NCI-H2081 (cell line): ENCODE data around the gene IGF2BP1.
"Not testable (repeated sequence)": the region's sequence is repeated elsewhere in the genome, so short reads cannot be mapped to it uniquely, and the experiment has no call there.

ENCODE experiments used
- DNase-seq, 2 experiments: peaks; one replicate each; lab custom pipeline; 2025; lab: John Stamatoyannopoulos, UW

Gene IGF2BP1

GRCh38 chr17:49054342-49055092 lies 57.3 kb downstream of the IGF2BP1 start:
- DNase-seq, result no peak

DNA sequence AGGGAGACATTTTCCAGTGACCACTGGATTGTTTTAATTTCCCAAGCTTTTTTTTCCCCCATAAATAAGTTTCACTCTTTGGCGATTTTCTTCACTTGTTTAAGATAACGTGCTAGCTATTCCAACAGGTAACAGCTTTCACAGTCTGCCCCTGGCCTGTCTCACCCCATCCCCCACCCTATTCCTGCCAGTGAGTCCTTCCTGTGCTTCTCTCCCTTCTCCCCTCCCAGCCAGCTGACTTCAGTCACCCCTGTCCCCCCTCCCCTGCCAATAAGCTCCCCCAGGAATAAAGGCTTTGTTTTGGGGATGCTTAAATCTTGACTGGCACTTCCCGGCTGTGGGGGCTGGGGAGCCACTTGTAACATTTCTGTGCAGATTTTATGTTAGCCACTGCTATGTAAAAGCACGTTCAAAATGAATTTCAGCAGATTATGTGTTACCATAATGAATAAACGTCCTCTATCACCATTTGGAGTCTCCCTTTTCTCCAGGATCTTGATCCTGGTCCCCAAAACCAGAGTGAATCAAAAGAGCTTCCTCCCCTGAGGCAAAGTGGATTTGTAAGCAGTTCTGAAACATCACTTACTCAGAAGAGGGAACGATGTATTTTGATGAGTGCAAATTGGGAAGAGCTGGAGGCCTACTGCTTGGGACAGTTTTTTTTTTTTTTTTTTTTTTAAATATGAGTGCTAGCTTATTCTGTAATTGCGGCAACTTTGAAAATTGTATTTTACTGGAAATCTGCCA lies 58.2 kb downstream of the IGF2BP1 start:
- DNase-seq, result no peak

DNA sequence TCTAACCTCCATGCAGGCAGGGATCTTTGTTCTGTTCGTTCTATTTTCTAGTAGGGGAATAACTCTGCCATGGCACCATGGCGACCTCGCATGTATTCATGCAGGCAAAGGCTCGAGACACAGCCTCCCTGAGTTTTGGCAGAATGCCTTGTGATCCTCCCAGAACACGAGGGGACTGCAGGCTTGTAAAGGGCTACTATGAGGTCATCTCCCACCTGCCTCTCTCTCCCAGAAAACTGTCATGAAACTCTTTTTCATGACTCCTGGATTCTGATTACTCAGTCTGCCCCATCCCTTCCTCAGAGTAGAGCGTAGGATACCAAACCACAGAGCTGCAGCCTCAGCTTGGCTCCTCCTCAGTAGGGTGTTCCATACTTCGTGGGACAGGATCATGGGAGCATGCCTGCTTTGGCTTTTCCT lies 64.3 kb downstream of the IGF2BP1 start:
- DNase-seq, result no peak

- DNase-seq, result no peak
These were observed 66.5 kb downstream of the IGF2BP1 start for GRCh38 chr17:49063652-49064051.

DNA sequence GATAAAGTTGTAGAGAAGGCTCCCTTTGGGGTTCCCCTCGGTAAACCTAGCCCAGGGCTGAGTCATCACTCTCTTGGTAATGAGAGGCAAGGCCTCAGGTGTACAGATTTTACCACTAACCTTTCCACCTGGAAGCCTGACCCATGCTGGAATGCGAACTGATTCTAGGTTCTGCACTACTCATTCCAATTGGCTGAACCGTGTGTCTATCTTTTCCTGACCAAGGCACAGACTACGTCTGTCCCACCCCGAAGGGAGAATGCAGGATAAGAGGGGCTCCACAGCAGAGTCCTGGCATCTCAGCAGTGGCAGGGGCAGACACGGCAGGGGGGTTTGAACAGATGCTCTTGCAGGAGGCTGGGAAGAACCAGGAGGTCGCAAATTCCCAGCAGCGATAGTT lies 70.0 kb downstream of the IGF2BP1 start:
- no peak for DNase-seq

- no peak for DNase-seq
These were observed 72.5 kb downstream of the IGF2BP1 start for GRCh38 chr17:49069585-49070273.

- no peak for DNase-seq
These were observed 73.9 kb downstream of the IGF2BP1 start for GRCh38 chr17:49071106-49071505.

DNA sequence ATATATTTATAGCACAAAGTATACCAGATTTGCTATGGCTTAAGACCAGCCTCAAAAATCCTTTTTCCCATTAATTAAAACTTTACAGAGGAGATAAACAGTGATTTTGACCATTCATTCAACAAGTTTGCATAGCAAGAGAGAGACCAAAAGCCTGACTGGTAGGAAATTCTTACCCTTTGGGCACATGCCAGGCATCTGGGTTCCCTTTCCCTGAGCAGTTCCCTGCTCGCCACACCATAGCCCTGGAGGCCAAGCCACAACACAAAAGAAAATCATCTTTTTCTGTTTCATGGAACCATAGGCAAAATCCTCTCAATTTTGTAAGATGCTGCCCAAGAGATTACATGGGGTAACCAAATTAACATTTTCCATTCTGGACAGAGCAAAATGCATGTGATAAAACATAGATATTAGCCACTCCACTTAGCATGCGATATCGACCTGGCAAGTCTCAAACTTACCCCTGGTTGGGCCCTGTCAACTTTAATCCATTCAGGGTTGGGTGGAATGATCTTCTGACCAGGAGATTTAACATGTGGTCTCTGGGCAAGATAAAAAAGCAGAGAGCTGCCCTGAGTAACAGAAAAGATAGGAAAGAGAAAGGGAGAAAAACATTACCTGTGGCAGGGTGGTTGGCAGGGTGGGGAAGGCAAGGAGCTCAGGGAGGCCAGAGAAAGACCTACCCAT lies 77.8 kb downstream of the IGF2BP1 start:
- no peak for DNase-seq

DNA sequence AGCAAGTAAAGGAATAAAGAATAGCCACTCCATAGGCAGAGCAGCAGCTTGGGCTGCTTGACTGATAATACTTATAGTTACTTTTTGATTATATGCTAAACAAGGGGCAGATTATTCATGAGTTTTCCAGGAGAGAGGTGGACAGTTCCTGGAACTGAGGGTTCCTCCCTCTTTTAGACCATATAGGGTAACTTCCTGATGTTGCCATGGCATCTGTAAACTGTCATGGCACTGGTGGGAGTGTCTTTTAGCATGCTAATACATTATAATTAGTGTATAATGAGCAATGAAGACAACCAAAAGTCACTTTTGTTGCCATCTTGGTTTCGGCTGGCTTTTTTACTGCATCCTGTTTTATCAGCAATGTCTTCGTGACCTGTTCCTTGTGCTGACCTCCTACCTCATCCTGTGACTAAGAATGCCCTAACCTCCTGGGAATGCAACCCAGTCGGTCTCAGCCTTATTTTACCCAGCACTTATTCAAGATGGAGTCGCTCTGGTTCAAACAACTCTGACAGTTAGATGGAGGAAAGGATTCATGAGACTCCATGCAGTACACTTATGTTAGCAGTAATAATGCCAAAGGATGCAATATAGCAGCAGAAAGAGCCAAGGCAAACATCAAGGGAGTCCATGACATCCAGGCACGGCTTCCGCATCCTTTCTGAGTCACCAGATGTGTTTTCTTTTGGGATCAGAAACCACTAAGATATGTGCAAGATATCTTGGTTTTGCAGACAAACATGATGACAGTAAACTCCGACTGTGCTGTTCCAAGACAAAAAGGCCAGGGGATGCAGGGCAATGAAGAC lies 79.6 kb downstream of the IGF2BP1 start:
- no peak for DNase-seq

DNA sequence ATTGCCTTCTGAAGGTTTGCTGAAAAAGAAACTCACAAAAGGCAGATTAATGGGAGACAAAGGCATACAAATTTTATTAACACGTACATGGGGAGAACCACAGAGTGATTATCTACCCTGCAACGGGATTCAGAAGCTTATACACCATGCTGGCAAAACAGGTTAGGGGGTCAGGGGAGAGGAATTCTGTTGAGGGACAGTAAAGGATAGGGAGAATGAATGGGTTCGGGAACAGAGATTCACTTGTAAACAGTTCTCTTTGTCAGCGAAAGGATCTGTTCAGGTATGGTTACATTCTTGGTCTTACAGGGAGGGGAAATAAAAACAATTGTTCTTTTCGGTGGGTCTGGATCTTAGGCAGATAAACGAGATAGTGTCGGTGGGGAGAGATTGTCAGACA lies 81.1 kb downstream of the IGF2BP1 start:
- no peak for DNase-seq

DNA sequence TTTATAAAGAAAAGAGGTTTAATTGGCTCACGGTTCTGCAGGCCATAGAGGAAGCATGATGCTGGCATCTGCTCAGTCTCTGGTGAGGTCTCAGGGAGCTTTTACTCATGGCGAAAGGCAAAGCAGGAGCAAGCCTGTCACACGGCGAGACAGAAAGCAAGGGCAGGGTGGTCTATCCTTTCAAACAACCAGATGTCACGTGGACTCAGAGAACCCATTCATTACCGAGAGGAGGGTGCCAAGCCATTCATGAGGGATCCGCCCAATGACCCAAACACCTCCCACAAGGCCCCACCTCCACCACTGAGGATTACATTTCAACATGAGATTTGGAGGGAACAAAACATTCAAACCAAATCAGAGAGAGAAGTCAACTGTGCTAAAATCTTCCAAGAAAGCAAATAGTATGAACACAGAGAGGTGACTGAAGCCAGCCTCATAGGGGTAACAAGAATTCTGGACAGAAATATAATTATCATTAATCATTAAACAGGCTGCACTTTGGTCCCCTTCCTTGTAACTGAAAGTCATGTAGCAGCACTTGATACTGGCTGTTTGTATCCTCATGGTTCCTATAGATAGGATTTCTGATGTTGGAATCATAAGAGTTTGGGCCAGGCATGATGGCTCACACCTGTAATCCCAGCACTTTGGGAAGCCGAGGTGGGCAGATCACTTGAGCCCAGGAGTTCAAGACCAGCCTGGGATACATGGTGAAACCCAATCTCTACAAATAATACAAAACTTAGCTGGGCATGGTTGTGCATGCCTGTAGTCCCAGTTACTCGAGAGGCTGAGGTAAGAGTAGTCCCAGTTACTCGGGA lies 82.9 kb downstream of the IGF2BP1 start:
- no peak for DNase-seq

DNA sequence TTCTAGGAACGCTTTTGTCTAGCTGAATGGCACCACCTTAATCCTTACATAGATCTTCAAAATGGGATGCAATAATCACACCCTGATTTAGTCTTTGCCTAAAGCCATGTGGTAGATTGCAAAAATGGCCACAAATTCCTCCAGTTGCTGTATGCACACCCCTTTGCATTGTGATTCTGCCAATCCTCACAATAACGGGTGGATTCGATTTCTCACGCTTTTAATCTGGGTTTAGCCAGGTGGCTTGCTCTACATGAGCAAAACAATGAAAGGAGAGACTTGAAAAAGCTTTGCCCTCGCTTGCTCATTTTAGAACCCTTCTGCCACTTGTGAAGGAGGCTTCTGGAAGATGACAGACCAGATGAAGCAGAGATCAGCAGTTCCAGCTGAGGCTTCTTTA lies 85.0 kb downstream of the IGF2BP1 start:
- DNase-seq, result no peak

DNA sequence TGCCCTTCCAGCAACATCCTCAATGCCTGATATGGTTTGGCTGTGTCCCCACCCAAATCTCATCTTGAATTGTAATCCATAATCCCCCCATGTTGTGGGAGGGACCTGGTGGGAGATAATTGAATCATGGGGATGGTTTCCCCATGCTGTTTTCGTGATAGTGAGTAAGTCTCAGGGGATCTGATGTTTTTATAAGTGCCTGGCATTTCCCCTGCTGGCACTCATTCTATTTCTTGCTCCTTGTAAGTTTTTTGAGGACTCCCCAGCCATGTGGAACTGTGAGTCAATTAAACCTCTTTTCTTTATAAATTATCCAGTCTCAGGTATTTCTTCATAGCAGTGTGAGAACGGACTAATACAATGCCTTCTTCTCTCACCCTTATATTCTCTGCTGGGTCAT lies 87.9 kb downstream of the IGF2BP1 start:
- not testable (repeated sequence) for DNase-seq

- DNase-seq, result no peak
These were observed 88.6 kb downstream of the IGF2BP1 start for GRCh38 chr17:49085565-49086315.

- DNase-seq, result no peak
These were observed 89.1 kb downstream of the IGF2BP1 start for GRCh38 chr17:49086316-49086605.

DNA sequence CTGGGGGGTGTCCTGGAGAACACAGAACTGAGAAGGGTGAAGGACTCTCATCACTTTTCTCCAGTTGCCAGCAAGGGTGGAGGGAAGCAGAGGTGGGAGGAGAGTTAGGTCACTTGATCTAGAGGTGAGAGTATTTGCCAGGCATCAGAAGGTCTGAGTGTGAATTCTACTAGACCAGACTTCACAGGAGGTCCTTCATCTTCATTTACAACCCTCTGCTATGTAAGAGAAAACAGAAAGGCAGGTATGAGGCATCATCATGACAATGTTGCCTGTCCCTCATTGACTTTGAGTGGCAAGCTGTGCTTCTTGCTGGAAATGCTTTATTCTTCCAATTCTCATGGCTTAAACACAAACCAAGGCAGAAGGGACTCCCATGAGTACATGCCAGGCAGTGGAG lies 89.5 kb downstream of the IGF2BP1 start:
- no peak for DNase-seq

DNA sequence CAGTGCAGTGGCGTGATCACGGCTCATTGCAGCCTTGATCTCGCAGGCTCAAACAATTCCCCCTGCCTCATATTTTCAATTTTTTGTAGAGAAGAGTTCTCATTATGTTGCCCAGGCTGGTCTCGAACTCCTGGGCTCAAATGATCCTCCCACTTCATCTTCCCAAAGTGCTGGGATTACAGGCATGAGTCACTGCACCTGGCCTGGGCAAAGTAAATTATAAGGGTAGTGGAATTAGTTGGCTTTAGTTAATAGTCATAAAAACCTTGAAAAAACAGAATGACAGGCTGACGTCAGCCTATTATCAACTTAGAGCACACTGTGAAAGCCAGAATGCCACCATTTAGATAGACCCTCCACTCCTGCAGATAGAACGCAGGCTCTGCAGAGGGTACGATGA lies 91.9 kb downstream of the IGF2BP1 start:
- no peak for DNase-seq

GRCh38 chr17:49090878-49091594 lies 93.9 kb downstream of the IGF2BP1 start:
- DNase-seq, result no peak

DNA sequence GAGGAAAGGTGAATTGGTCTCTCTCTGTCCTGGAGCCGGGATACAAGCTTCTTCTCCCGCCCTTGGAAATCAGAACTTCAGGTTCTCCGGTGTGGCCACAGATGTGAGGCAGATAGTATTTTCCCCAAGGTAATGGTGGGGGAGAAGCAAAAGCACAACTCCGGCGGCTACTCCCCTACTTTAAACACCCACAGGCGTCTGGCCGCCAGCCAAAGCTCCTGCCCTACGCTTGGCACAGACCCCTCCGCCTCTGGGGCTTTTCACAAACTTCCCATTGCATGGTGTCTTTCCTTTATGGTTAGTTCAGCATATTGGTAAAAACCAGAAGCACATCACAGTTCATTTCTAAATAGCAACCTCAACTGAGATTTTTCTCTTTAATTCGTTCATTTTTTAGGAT lies 95.9 kb downstream of the IGF2BP1 start:
- peak; percentile 2 to 34 for DNase-seq
